ENCODE results near the gene FAM149A. TPM values are rescaled to one million over a fixed set of nuclear protein-coding genes. Genes with fewer than 3 reads are reported as not detected.
A peak's percentile ranks its signal among the peaks of the same experiment; 100 is the strongest.

FAM149A gene
- total RNA-seq, 2 donors from 2014 or later: 9.9 to 12.8 TPM

DNA sequence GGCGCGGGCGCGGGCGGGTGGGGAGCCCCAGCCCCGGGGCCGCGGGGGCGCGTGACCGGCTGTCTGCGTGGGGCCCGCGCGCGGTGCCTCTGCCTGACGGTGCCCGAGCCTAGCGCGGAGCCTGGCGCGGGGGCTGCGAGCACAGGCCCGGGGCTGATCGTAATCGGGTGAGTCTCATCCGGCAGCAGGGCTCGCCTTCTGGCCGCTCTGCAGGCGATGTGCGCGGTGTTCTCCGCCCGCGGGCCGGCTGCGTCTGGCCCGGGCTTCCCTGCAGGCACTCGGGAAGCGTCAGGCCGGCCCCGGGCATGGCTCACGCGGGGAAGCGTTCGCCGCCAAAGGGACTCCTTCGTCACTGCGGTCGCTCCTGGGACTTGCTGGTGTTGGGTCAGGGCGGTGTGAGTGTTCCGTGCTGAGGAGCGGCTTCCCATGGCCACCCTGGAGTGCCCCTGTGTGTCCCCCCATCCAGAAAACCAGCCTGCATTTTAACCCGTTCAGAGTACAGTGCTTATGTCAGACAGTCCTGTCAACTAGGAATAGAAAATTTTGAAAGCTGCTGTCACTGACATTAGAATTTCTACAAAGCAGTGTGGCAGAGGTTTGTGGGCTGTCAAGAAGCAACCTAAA is 40.6 kb downstream of the FAM149A start:
- peak overlapping the region; percentile 83 to 86 for H3K27ac ChIP-seq
- no peaks in the 10 kb centered on the region for H3K27me3 ChIP-seq (replicated peaks; ENCODE audit: insufficient read depth)
- DNase-seq (ENCODE audit: low spot score) (no peak), ATAC-seq (ENCODE audit: insufficient number of reproducible peaks, low FRiP score, low read depth) (peak; percentile 19)
- TF ChIP-seq, protein P1, sequence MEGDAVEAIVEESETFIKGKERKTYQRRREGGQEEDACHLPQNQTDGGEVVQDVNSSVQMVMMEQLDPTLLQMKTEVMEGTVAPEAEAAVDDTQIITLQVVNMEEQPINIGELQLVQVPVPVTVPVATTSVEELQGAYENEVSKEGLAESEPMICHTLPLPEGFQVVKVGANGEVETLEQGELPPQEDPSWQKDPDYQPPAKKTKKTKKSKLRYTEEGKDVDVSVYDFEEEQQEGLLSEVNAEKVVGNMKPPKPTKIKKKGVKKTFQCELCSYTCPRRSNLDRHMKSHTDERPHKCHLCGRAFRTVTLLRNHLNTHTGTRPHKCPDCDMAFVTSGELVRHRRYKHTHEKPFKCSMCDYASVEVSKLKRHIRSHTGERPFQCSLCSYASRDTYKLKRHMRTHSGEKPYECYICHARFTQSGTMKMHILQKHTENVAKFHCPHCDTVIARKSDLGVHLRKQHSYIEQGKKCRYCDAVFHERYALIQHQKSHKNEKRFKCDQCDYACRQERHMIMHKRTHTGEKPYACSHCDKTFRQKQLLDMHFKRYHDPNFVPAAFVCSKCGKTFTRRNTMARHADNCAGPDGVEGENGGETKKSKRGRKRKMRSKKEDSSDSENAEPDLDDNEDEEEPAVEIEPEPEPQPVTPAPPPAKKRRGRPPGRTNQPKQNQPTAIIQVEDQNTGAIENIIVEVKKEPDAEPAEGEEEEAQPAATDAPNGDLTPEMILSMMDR (IDR thresholded peaks at IDR 0.05): no peak
- peaks cover 5 to 18% of the 10 kb centered on the region in 2 donors for H3K4me1 ChIP-seq (ENCODE audit: control insufficient read depth in 1 of 2, low read depth in 2 of 2)
- H3K36me3 ChIP-seq: no peaks in the 10 kb centered on the region
- H3K4me3 ChIP-seq: peak overlapping the region; percentile 81
- no peaks in the 10 kb centered on the region for H3K9me3 ChIP-seq

DNA sequence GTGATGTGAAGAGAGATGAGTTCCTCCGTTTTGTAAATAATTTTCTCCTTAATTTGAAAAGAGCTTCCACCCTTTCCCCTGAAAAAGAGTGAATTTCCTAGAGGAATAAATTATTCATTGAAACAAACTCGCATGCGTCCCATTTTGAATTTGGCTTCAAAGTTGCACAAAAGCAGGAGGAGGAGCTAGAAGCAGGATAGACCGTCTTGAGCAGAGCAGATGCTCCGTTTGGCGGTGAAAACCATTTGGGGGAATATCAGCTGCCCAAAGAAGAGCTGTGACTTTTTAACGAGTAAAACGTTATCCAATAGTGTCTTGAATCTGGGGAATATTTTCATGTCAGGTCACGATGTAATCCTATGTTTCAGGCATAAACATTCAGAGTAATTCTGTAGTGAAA is 42.0 kb downstream of the FAM149A start:
- H3K27ac ChIP-seq: no peak overlapping the region
- no peak overlapping the region for H3K4me3 ChIP-seq
- peaks cover 5 to 18% of the 10 kb centered on the region in 2 donors for H3K4me1 ChIP-seq (ENCODE audit: control insufficient read depth in 1 of 2, low read depth in 2 of 2)
- H3K36me3 ChIP-seq: no peaks in the 10 kb centered on the region
- DNase-seq (ENCODE audit: low spot score) (no peak), ATAC-seq (ENCODE audit: insufficient number of reproducible peaks, low FRiP score, low read depth) (no peak)
- TF ChIP-seq, protein P1 (IDR thresholded peaks at IDR 0.05): no peak
- no peaks in the 10 kb centered on the region for H3K27me3 ChIP-seq (replicated peaks; ENCODE audit: insufficient read depth)
- no peaks in the 10 kb centered on the region for H3K9me3 ChIP-seq

DNA sequence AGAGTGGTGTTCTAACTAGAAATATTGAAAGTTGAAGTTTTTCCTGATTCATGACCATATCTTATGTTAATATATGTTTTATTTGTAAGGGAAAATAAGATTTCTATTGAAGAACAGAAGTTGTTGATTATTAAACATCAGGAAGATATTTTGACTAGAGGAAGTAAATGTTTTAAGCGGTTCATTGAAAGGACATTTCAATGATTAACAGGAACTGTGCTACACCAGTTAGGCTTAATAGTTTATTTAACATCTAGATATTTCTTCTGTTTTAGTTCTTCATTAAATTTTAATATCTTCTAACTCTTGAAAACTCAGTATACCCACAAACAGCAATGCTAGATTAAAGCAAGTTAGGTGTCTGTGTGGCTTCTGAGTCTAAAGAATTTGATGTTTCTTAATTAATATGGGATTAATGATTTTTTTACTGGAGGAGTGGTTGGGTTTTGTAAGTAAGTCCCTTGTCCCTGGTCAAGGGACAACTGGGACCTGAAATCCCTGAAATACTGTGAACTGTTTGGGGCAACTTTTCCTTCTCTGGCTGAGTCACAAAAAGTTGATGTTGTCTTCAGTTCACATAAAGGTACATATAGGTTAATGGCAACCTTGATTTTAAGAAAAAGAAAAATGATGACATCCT is 44.0 kb downstream of the FAM149A start:
- H3K36me3 ChIP-seq: no peaks in the 10 kb centered on the region
- peaks cover 5 to 17% of the 10 kb centered on the region in 2 donors for H3K4me1 ChIP-seq (ENCODE audit: control insufficient read depth in 1 of 2, low read depth in 2 of 2)
- H3K4me3 ChIP-seq: no peak overlapping the region
- no peak overlapping the region for H3K27ac ChIP-seq
- no peaks in the 10 kb centered on the region for H3K27me3 ChIP-seq (replicated peaks; ENCODE audit: insufficient read depth)
- H3K9me3 ChIP-seq: no peaks in the 10 kb centered on the region
- TF ChIP-seq, protein P1 (IDR thresholded peaks at IDR 0.05): no peak
- no peak for DNase-seq (ENCODE audit: low spot score)
- no peak for ATAC-seq (ENCODE audit: insufficient number of reproducible peaks, low FRiP score, low read depth)

DNA sequence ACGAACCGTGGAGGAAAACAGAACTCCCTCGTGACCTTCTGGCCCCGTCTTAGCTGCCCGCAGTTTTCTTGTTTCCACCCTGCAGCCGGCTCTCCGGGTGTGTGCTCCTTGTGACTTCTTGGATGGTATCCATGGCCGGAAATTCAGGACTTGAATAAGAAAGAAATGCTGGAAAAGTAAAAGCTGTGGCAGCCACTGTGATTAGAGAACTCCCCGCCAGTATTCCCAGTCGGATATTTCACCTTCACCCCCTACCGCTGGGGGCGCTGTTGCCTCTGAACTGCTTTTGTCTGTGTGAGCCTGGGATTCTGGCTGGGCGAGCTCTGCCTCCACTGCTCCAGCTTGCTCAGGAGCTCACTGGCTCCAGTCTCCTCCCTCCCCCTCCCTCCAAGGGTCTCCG is 45.4 kb downstream of the FAM149A start:
- TF ChIP-seq, protein P1 (IDR thresholded peaks at IDR 0.05): peak; percentile 55
- Histone ChIP-seq H3K4me3 (peak overlapping the region; percentile 18), H3K4me1 (ENCODE audit: control insufficient read depth in 1 of 2, low read depth in 2 of 2) (peaks cover 5 to 11% of the 10 kb centered on the region in 2 donors), H3K27ac (no peak overlapping the region), H3K9me3 (no peaks in the 10 kb centered on the region), H3K36me3 (no peaks in the 10 kb centered on the region), H3K27me3 (replicated peaks; ENCODE audit: insufficient read depth) (no peaks in the 10 kb centered on the region)
- DNase-seq (ENCODE audit: low spot score) (no peak), ATAC-seq (ENCODE audit: insufficient number of reproducible peaks, low FRiP score, low read depth) (peak; percentile 38)

DNA sequence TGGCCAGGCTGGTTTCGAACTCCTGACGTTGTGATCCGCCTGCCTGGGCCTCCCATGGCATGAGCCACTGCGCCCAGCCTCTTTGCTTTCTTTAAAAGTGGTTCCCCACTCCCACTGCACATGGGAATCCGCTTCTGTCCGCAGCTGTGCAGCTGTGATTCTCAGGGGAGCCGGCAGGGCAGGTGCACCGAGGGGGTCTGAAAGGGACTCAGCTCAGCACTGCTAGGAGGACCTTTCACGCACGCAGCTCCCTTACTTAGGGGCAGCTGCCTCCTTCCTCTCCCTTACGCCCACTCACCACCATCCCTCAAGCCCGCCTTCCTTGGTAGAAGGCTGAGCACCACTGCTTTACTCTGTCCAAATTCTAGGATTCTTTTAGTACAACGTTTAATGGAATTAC is 46.4 kb downstream of the FAM149A start:
- Histone ChIP-seq H3K4me1 (ENCODE audit: control insufficient read depth in 1 of 2, low read depth in 2 of 2) (peaks cover 0 to 3% of the 10 kb centered on the region in 2 donors), H3K27me3 (replicated peaks; ENCODE audit: insufficient read depth) (no peaks in the 10 kb centered on the region), H3K36me3 (no peaks in the 10 kb centered on the region), H3K4me3 (no peak overlapping the region), H3K27ac (no peak overlapping the region), H3K9me3 (no peaks in the 10 kb centered on the region)
- DNase-seq (ENCODE audit: low spot score): no peak
- no peak for ATAC-seq (ENCODE audit: insufficient number of reproducible peaks, low FRiP score, low read depth)
- TF ChIP-seq, protein P1 (IDR thresholded peaks at IDR 0.05): no peak

All from thoracic aorta (tissue), 2 donors.